Measurements from ENCODE around the gene SPATA12. TPM values are rescaled to one million over a fixed set of nuclear protein-coding genes. Genes with fewer than 3 reads are reported as not detected.

Gene SPATA12
- total RNA-seq, 1 experiment from 2014 or later: 0.47 TPM

DNA sequence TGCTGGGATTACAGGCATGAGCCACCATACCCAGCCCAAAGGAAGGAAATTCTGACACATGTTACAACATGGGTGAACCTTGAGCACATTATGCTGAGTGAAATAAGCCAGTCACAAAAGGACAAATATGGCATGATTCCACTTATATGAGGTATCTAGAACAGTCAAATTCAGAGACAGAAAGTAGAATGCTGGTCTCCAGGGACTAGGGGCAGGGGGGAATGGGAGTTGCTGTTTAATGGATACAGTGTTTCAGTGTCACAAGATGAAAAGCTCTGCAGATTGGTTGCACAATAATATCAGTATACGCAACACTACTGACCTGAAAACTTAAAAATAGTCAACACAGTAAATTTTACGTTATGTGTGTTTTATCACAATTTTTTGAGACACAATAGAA is 4.1 kb downstream of the SPATA12 start:
- no peak overlapping the region for H3K4me3 ChIP-seq (ENCODE audit: low read length)
- H3K4me2 ChIP-seq (ENCODE audit: low read length): no peak overlapping the region
- peaks cover 50% of the 10 kb centered on the region for H3K4me1 ChIP-seq (ENCODE audit: insufficient read depth, low read length)

GRCh38 chr3:57065588-57065987 is 5.1 kb downstream of the SPATA12 start:
- Histone ChIP-seq H3K9me2 (replicated peaks; ENCODE audit: low read length) (no peaks in the 10 kb centered on the region), H2AFZ (ENCODE audit: low read length) (no peak overlapping the region), H3K27me3 (ENCODE audit: low read length) (no peaks in the 10 kb centered on the region), H3K27ac (ENCODE audit: low read length) (no peak overlapping the region), H3K4me1 (ENCODE audit: insufficient read depth, low read length) (peaks cover 44% of the 10 kb centered on the region), H3F3A (ENCODE audit: low read length, unreplicated experiment) (peaks cover 4% of the 10 kb centered on the region), H3K9me3 (ENCODE audit: low read length) (no peaks in the 10 kb centered on the region), H3K9ac (ENCODE audit: low read length) (no peak overlapping the region), H3K79me2 (ENCODE audit: low read length) (peaks cover 19% of the 10 kb centered on the region), H4K20me1 (ENCODE audit: low read length) (no peaks in the 10 kb centered on the region), H3K4me2 (ENCODE audit: low read length) (no peak overlapping the region), H3K4me3 (ENCODE audit: low read length) (no peak overlapping the region), H3K36me3 (ENCODE audit: low read depth, low read length) (no peaks in the 10 kb centered on the region)
- no peak for ATAC-seq
- intact Hi-C loops (cut with micrococcal nuclease): loop anchor here (10.0 kb wide), 1 partner anchor 371 kb away; no protein-coding TSS in a partner anchor
- ChIA-PET POLR2A (ENCODE audit: unreplicated experiment) (no interaction called here), CTCF (interaction anchor here (0.7 kb wide), 1 partner anchor 355 kb away, joined by 3 read pairs; no protein-coding TSS in a partner anchor)
- TF ChIP-seq EZH2phosphoT487 (IDR thresholded peaks at IDR 0.05; ENCODE audit: borderline replicate concordance, low read length): no peak
- no peak for TF ChIP-seq EZH2 (IDR thresholded peaks at IDR 0.05; ENCODE audit: low read length, unreplicated experiment)
- TF ChIP-seq, protein P1, sequence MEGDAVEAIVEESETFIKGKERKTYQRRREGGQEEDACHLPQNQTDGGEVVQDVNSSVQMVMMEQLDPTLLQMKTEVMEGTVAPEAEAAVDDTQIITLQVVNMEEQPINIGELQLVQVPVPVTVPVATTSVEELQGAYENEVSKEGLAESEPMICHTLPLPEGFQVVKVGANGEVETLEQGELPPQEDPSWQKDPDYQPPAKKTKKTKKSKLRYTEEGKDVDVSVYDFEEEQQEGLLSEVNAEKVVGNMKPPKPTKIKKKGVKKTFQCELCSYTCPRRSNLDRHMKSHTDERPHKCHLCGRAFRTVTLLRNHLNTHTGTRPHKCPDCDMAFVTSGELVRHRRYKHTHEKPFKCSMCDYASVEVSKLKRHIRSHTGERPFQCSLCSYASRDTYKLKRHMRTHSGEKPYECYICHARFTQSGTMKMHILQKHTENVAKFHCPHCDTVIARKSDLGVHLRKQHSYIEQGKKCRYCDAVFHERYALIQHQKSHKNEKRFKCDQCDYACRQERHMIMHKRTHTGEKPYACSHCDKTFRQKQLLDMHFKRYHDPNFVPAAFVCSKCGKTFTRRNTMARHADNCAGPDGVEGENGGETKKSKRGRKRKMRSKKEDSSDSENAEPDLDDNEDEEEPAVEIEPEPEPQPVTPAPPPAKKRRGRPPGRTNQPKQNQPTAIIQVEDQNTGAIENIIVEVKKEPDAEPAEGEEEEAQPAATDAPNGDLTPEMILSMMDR (conservative IDR thresholded peaks at IDR 0.05; ENCODE audit: low read depth, low read length): no peak
- BruUV-seq (replicated peaks): no TSS peak
- peak; percentile 41 for DNase-seq

More for the DNA sequence above, 4.1 kb downstream of the SPATA12 start:
- Histone ChIP-seq H3K27me3 (ENCODE audit: low read length) (no peaks in the 10 kb centered on the region), H3K36me3 (ENCODE audit: low read depth, low read length) (no peaks in the 10 kb centered on the region), H3K79me2 (ENCODE audit: low read length) (peaks cover 19% of the 10 kb centered on the region), H3K9me2 (replicated peaks; ENCODE audit: low read length) (no peaks in the 10 kb centered on the region), H2AFZ (ENCODE audit: low read length) (no peak overlapping the region), H3F3A (ENCODE audit: low read length, unreplicated experiment) (peaks cover 4% of the 10 kb centered on the region), H3K27ac (ENCODE audit: low read length) (no peak overlapping the region), H3K9me3 (ENCODE audit: low read length) (no peaks in the 10 kb centered on the region), H3K9ac (ENCODE audit: low read length) (no peak overlapping the region), H4K20me1 (ENCODE audit: low read length) (no peaks in the 10 kb centered on the region)
- POLR2A ChIA-PET (ENCODE audit: unreplicated experiment): no interaction called here
- ATAC-seq: no peak
- TF ChIP-seq, protein P1 (conservative IDR thresholded peaks at IDR 0.05; ENCODE audit: low read depth, low read length): no peak
- no peak for TF ChIP-seq EZH2 (IDR thresholded peaks at IDR 0.05; ENCODE audit: low read length, unreplicated experiment)
- no peak for TF ChIP-seq EZH2phosphoT487 (IDR thresholded peaks at IDR 0.05; ENCODE audit: borderline replicate concordance, low read length)
- CTCF ChIA-PET: no interaction called here
- no peak for DNase-seq
- BruUV-seq (replicated peaks): no TSS peak
- intact Hi-C loops (cut with micrococcal nuclease): loop anchor here (10.0 kb wide), 1 partner anchor 370 kb away; no protein-coding TSS in a partner anchor

DNA sequence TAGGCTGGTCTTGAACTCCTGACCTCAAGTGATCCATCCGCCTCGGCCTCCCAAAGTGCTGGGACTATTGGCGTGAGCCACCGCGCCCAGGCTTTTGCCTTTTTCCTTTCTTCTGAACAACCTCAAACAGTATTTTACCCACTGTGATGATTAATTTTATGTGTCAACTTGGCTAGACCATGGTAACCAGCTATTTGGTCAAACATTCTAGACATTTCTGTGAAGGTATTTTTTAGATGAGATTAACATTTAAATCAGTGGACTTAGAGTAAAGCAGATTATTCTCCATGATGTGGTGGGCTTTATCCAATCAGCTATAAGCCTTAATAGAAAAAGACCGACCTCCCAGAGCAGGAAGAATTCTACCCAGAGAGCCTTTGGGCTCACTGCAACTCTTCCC is 6.0 kb downstream of the SPATA12 start:
- Histone ChIP-seq H3K4me2 (ENCODE audit: low read length) (no peak overlapping the region), H3K79me2 (ENCODE audit: low read length) (peaks cover 19% of the 10 kb centered on the region), H2AFZ (ENCODE audit: low read length) (no peak overlapping the region), H4K20me1 (ENCODE audit: low read length) (no peaks in the 10 kb centered on the region), H3K4me3 (ENCODE audit: low read length) (no peak overlapping the region), H3K4me1 (ENCODE audit: insufficient read depth, low read length) (peaks cover 35% of the 10 kb centered on the region), H3K9ac (ENCODE audit: low read length) (no peak overlapping the region), H3K36me3 (ENCODE audit: low read depth, low read length) (no peaks in the 10 kb centered on the region), H3K9me2 (replicated peaks; ENCODE audit: low read length) (no peaks in the 10 kb centered on the region), H3F3A (ENCODE audit: low read length, unreplicated experiment) (no peaks in the 10 kb centered on the region), H3K9me3 (ENCODE audit: low read length) (no peaks in the 10 kb centered on the region), H3K27me3 (ENCODE audit: low read length) (no peaks in the 10 kb centered on the region), H3K27ac (ENCODE audit: low read length) (no peak overlapping the region)
- DNase-seq (no peak), ATAC-seq (no peak)
- TF ChIP-seq, protein P1 (conservative IDR thresholded peaks at IDR 0.05; ENCODE audit: low read depth, low read length): no peak
- POLR2A ChIA-PET (ENCODE audit: unreplicated experiment): interaction anchor here (0.6 kb wide), 1 partner anchor 13 kb away, joined by 5 read pairs; no protein-coding TSS in a partner anchor
- no TSS peak for BruUV-seq (replicated peaks)
- CTCF ChIA-PET: no interaction called here
- intact Hi-C loops (cut with micrococcal nuclease): loop anchor here (10.0 kb wide), 1 partner anchor 372 kb away; no protein-coding TSS in a partner anchor
